Measurements from ENCODE around the gene CDK6.

DNA sequence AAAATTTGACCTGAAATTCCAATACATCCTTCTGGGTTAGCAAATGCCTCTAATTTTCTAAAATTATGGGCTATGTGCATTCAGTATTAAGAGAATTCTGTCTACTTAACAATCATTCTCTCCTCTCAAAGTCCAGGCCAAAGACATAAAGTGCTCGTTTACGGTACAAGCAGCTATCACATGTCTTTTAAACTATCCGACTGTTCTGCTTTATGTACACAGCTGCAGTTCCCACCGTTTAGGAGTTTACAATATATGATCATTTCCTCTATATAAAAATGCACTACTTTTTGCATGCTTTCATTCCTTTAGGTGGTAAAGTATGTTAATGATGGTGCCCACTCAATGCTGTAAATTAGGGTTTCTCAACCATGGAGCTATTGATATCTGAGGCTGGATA, 34.0 kb downstream of the CDK6 start:
- TF ChIP-seq EZH2phosphoT487 (IDR thresholded peaks at IDR 0.05; ENCODE audit: insufficient read depth, low read depth) (no peak), EZH2 (IDR thresholded peaks at IDR 0.05; ENCODE audit: insufficient read depth, poor library complexity, severe bottlenecking) (no peak)

Measured in GM23248 (cell line).